IMR-90 (cell line): ENCODE measurements around the gene VMAC. TPM values are rescaled to one million over a fixed set of nuclear protein-coding genes. Genes with fewer than 3 reads are reported as not detected.

Source experiments
- BHLHE40 ChIP-seq: fragments of 150-350 bp; IDR thresholded peaks from 2 replicates; pipeline ENCODE4 v1.6.1; 2016; ENCODE audit warnings: mild to moderate bottlenecking, low read depth, low read length
- MAFK ChIP-seq: IDR thresholded peaks from 2 replicates; pipeline ENCODE4 v1.6.1; 2012; ENCODE audit warnings: low read depth, low read length, improper control_type of control experiment
- NFE2L2 ChIP-seq: fragments of 150-350 bp; IDR thresholded peaks from 2 replicates; pipeline ENCODE4 v1.6.1; 2016; ENCODE audit warnings: low read depth, mild to moderate bottlenecking, low read length
- RCOR1 ChIP-seq: IDR thresholded peaks from 2 replicates; pipeline ENCODE4 v1.6.1; 2012; ENCODE audit warnings: mild to moderate bottlenecking, low read length, improper control_type of control experiment; ENCODE audit not compliant: insufficient replicate concordance
- RFX5 ChIP-seq: IDR thresholded peaks from 2 replicates; pipeline ENCODE4 v1.8.0; 2012; ENCODE audit warnings: low read depth, mild to moderate bottlenecking, low read length, moderate library complexity
- USF2 ChIP-seq: fragments of 150-350 bp; IDR thresholded peaks from 2 replicates; pipeline ENCODE4 v1.6.1; 2017; ENCODE audit warnings: mild to moderate bottlenecking, antibody characterized with exemption, low read length, low read depth
- polyA plus RNA-seq, 3 experiments: library from polyadenylated mRNA; depleted of rRNA; stranded (reverse); fragments of >200 nt; gene quantifications; 2 replicates each; pipeline ENCODE4 v1.2.3, GENCODE V29; 2012; ENCODE audit warnings: low replicate concordance in 1 of 3
- total RNA-seq: library from RNA; depleted of rRNA; stranded (reverse); fragments of >200 nt; gene quantifications from 2 replicates; pipeline ENCODE4 v1.2.3, GENCODE V29; 2012

VMAC gene
- total and polyA plus RNA-seq, 2 of the 4 experiments (the other 2 are of a cell fraction) = 1.4 to 3.1 TPM

DNA sequence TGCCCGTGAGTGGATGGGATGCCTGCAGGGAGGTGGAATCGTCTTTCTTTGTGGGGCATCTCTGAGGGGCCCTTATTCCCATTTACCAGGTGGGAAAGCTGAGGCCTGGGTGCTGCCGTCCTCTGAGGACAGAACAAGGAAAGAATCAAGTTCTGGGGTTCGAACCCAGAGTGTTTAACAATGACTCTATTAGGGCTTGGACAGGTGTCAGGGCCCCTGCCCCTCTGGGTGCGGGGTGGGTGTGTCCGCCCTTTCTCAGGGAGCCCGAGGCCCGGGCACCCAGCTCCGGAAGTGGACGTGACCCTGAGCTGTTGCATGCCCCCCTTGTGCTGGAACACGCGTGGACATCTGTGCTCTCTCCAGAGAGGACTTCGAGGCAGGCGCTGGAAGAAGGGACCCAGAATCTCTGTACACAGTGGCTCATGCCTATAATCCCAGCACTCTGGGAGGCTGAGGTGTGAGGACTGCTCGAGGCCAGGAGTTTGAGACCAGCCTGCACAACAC is 11.8 kb upstream of the VMAC start (continued):
- no peak for TF ChIP-seq USF2
- TF ChIP-seq MAFK = no peak
- no peak for TF ChIP-seq BHLHE40
- TF ChIP-seq RCOR1 = no peak
- TF ChIP-seq RFX5 = no peak
- no peak for TF ChIP-seq NFE2L2
